PFSK-1 (cell line): Measurements from ENCODE around the gene LHFPL3.

Experiments used
- FOXP2 ChIP-seq: optimal IDR thresholded peaks from 2 replicates; pipeline ENCODE3; 2011; ENCODE audit warnings: borderline replicate concordance, control low read depth, inconsistent platforms; ENCODE audit not compliant: insufficient read depth; ENCODE audit errors: extremely low read length, extremely low read depth
- POLR2AphosphoS5 ChIP-seq: IDR thresholded peaks from 2 replicates; pipeline ENCODE4 v1.6.1; 2012; ENCODE audit warnings: low read depth, mild to moderate bottlenecking, control low read depth, low read length, moderate library complexity
- REST ChIP-seq, 2 experiments: IDR thresholded peaks; 2 replicates each; pipeline versions ENCODE4 v1.6.1 to v1.8.0; 2011 to 2012; ENCODE audit warnings: low read depth in 2 of 2, low read length in 2 of 2, control low read depth in 1 of 2, inconsistent platforms in 1 of 2, mild to moderate bottlenecking in 1 of 2, moderate library complexity in 1 of 2; ENCODE audit not compliant: insufficient read depth in 1 of 2
- SIN3A ChIP-seq: IDR thresholded peaks from 2 replicates; pipeline ENCODE4 v1.6.1; 2012; ENCODE audit warnings: mild to moderate bottlenecking, low read length, moderate library complexity, borderline replicate concordance; ENCODE audit not compliant: insufficient read depth
- TAF1 ChIP-seq: IDR thresholded peaks from 2 replicates; pipeline ENCODE4 v1.6.1; 2012; ENCODE audit warnings: low read length, control low read depth, borderline replicate concordance; ENCODE audit not compliant: insufficient read depth

Gene LHFPL3

GRCh38 chr7:104386943-104387342, 58.5 kb downstream of the LHFPL3 start:
- TF ChIP-seq POLR2AphosphoS5 (no peak), SIN3A (no peak), TAF1 (no peak), FOXP2 (no peak), REST (IDR thresholded peaks at IDR 0.05; ENCODE audit: insufficient read depth in 1 of 2, low read depth in 2 of 2, low read length in 2 of 2) (no peak)

GRCh38 chr7:104388222-104388621, 59.8 kb downstream of the LHFPL3 start:
- TF ChIP-seq SIN3A (no peak), POLR2AphosphoS5 (no peak), REST (IDR thresholded peaks at IDR 0.05; ENCODE audit: insufficient read depth in 1 of 2, low read depth in 2 of 2, low read length in 2 of 2) (no peak), TAF1 (no peak), FOXP2 (no peak)

- TF ChIP-seq FOXP2 (no peak), REST (IDR thresholded peaks at IDR 0.05; ENCODE audit: insufficient read depth in 1 of 2, low read depth in 2 of 2, low read length in 2 of 2) (no peak), POLR2AphosphoS5 (no peak), SIN3A (no peak), TAF1 (no peak)
These were observed 66.8 kb downstream of the LHFPL3 start for GRCh38 chr7:104395162-104395561.

- TF ChIP-seq REST (IDR thresholded peaks at IDR 0.05; ENCODE audit: insufficient read depth in 1 of 2, low read depth in 2 of 2, low read length in 2 of 2) = no peak
- no peak for TF ChIP-seq POLR2AphosphoS5
- no peak for TF ChIP-seq SIN3A
- no peak for TF ChIP-seq TAF1
- no peak for TF ChIP-seq FOXP2
These were observed 69.0 kb downstream of the LHFPL3 start for GRCh38 chr7:104397442-104397841.

- TF ChIP-seq REST (IDR thresholded peaks at IDR 0.05; ENCODE audit: insufficient read depth in 1 of 2, low read depth in 2 of 2, low read length in 2 of 2) = no peak
- no peak for TF ChIP-seq FOXP2
- no peak for TF ChIP-seq POLR2AphosphoS5
- no peak for TF ChIP-seq TAF1
- TF ChIP-seq SIN3A = no peak
These were observed 80.0 kb downstream of the LHFPL3 start for GRCh38 chr7:104408371-104408770.
